A549 (cell line): Measurements from ENCODE around the gene UMAD1.

ENCODE experiments used
- CHD2 ChIP-seq: fragments of 150-350 bp; IDR thresholded peaks from 2 replicates; pipeline ENCODE4 v1.6.1; 2014; ENCODE audit warnings: low read length; ENCODE audit not compliant: partially characterized antibody
- CHD4 ChIP-seq: fragments of 200-600 bp; sonication (generic); IDR thresholded peaks from 2 replicates; pipeline ENCODE4 v1.6.1; 2016; ENCODE audit warnings: antibody characterized with exemption, mild to moderate bottlenecking, borderline replicate concordance
- EHMT2 ChIP-seq: fragments of 200-600 bp; sonication (generic); IDR thresholded peaks from 2 replicates; pipeline ENCODE4 v1.6.1; 2016; ENCODE audit warnings: antibody characterized with exemption, low read depth, mild to moderate bottlenecking, moderate library complexity
- EP300 ChIP-seq, 2 experiments: fragments of >200 bp; sonication (Bioruptor Twin); formaldehyde crosslinking; IDR thresholded peaks; 2 replicates in 1 of 2; 3 replicates in 1 of 2; pipeline ENCODE4 v1.6.1; 2016 to 2017
- HDAC2 ChIP-seq: fragments of 200-600 bp; sonication (generic); IDR thresholded peaks from 2 replicates; pipeline ENCODE4 v1.6.1; 2016
- MYC ChIP-seq: IDR thresholded peaks from 2 replicates; pipeline ENCODE4 v1.6.1; 2012; ENCODE audit warnings: mild to moderate bottlenecking, inconsistent platforms, low read length, improper control_type of control experiment, borderline replicate concordance
- POLR2AphosphoS2 ChIP-seq: conservative IDR thresholded peaks from 2 replicates; pipeline ENCODE4 v1.6.1; 2012; ENCODE audit warnings: low read length, improper control_type of control experiment, inconsistent platforms
- RAD21 ChIP-seq, 2 experiments: fragments of >200 bp in 1 of 2; sonication (Bioruptor Twin) in 1 of 2; formaldehyde crosslinking in 1 of 2; IDR thresholded peaks in 1 of 2; conservative IDR thresholded peaks in 1 of 2; 2 replicates in 1 of 2; 3 replicates in 1 of 2; pipeline ENCODE4 v1.6.1; 2012 to 2018; ENCODE audit warnings: inconsistent platforms in 1 of 2
- SMC3 ChIP-seq: fragments of >200 bp; sonication (Bioruptor Twin); formaldehyde crosslinking; IDR thresholded peaks from 3 replicates; pipeline ENCODE4 v1.6.1; 2018; ENCODE audit warnings: inconsistent platforms
- TF ChIP-seq, protein P1 (sequence below): IDR thresholded peaks from 2 replicates; pipeline ENCODE4 v1.6.1; 2012
- TF ChIP-seq, protein P2 (sequence below): fragments of >200 bp; sonication (Bioruptor Twin); formaldehyde crosslinking; IDR thresholded peaks from 3 replicates; pipeline ENCODE4 v1.5.1; 2016

DNA sequence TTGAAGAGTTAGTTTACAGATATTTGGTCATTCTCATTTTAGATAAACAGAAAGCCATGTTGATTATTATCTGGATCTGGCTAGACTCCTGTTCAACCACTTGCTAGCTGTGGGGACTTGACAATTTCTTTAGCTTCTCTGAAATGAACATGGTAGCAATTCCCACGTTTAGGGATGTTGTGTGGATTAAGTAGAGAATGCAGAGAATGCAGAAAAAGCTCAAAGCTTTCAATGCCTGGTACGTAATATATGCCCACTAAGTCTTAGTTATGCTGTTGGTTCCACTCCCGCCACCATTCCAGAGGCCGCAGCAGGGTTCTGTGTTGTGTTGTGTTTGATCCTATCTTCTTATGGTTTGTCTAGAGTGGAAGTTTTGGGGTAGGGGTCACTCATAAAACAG is 117.0 kb downstream of the UMAD1 start:
- TF ChIP-seq CHD2 = no peak
- TF ChIP-seq, protein P1, sequence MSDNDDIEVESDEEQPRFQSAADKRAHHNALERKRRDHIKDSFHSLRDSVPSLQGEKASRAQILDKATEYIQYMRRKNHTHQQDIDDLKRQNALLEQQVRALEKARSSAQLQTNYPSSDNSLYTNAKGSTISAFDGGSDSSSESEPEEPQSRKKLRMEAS = no peak
- no peak for TF ChIP-seq POLR2AphosphoS2
- no peak for TF ChIP-seq MYC
- TF ChIP-seq, protein P2, sequence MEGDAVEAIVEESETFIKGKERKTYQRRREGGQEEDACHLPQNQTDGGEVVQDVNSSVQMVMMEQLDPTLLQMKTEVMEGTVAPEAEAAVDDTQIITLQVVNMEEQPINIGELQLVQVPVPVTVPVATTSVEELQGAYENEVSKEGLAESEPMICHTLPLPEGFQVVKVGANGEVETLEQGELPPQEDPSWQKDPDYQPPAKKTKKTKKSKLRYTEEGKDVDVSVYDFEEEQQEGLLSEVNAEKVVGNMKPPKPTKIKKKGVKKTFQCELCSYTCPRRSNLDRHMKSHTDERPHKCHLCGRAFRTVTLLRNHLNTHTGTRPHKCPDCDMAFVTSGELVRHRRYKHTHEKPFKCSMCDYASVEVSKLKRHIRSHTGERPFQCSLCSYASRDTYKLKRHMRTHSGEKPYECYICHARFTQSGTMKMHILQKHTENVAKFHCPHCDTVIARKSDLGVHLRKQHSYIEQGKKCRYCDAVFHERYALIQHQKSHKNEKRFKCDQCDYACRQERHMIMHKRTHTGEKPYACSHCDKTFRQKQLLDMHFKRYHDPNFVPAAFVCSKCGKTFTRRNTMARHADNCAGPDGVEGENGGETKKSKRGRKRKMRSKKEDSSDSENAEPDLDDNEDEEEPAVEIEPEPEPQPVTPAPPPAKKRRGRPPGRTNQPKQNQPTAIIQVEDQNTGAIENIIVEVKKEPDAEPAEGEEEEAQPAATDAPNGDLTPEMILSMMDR = no peak
- TF ChIP-seq HDAC2 = no peak
- no peak for TF ChIP-seq EHMT2
- no peak for TF ChIP-seq RAD21 (conservative IDR thresholded peaks at IDR 0.05 in 1 of 2, IDR thresholded peaks at IDR 0.05 in 1 of 2)
- TF ChIP-seq CHD4 = no peak
- TF ChIP-seq EP300 (IDR thresholded peaks at IDR 0.05) = no peak
- no peak for TF ChIP-seq SMC3
